ENCODE results near the gene HAPLN3.

HAPLN3 gene

GRCh38 chr15:88847144-88847543 lies 48.2 kb downstream of the HAPLN3 start:
- DNase-seq (ENCODE audit: low read depth), result no peak
- TF ChIP-seq CTCF (IDR thresholded peaks at IDR 0.05; ENCODE audit: control insufficient read depth, extremely low read depth, insufficient read depth), result no peak
- H3K4me3 ChIP-seq (ENCODE audit: low read depth, low read length), result no peak overlapping the region

- H3K4me3 ChIP-seq (ENCODE audit: low read depth, low read length), result no peak overlapping the region
- no peak for DNase-seq (ENCODE audit: low read depth)
- TF ChIP-seq CTCF (IDR thresholded peaks at IDR 0.05; ENCODE audit: control insufficient read depth, extremely low read depth, insufficient read depth), result no peak
Measured at GRCh38 chr15:88845616-88846015, 49.7 kb downstream of the HAPLN3 start.

- no peak for TF ChIP-seq CTCF (IDR thresholded peaks at IDR 0.05; ENCODE audit: control insufficient read depth, extremely low read depth, insufficient read depth)
- no peak for DNase-seq (ENCODE audit: low read depth)
- H3K4me3 ChIP-seq (ENCODE audit: low read depth, low read length), result no peak overlapping the region
Measured at GRCh38 chr15:88844749-88845386, 50.5 kb downstream of the HAPLN3 start.

GRCh38 chr15:88843334-88843733 lies 52.0 kb downstream of the HAPLN3 start:
- H3K4me3 ChIP-seq (ENCODE audit: low read depth, low read length), result no peak overlapping the region
- DNase-seq (ENCODE audit: low read depth), result no peak
- TF ChIP-seq CTCF (IDR thresholded peaks at IDR 0.05; ENCODE audit: control insufficient read depth, extremely low read depth, insufficient read depth), result no peak

- DNase-seq (ENCODE audit: low read depth), result no peak
Measured at GRCh38 chr15:88842156-88842555, 53.2 kb downstream of the HAPLN3 start.

GRCh38 chr15:88841236-88841635 lies 54.1 kb downstream of the HAPLN3 start:
- H3K4me3 ChIP-seq (ENCODE audit: low read depth, low read length), result no peak overlapping the region
- DNase-seq (ENCODE audit: low read depth), result no peak
- no peak for TF ChIP-seq CTCF (IDR thresholded peaks at IDR 0.05; ENCODE audit: control insufficient read depth, extremely low read depth, insufficient read depth)

More at GRCh38 chr15:88842156-88842555, 53.2 kb downstream of the HAPLN3 start:
- H3K4me3 ChIP-seq (ENCODE audit: low read depth, low read length), result no peak overlapping the region
- no peak for TF ChIP-seq CTCF (IDR thresholded peaks at IDR 0.05; ENCODE audit: control insufficient read depth, extremely low read depth, insufficient read depth)

GRCh38 chr15:88839961-88840360 lies 55.4 kb downstream of the HAPLN3 start:
- no peak for TF ChIP-seq CTCF (IDR thresholded peaks at IDR 0.05; ENCODE audit: control insufficient read depth, extremely low read depth, insufficient read depth)
- DNase-seq (ENCODE audit: low read depth), result no peak
- no peak overlapping the region for H3K4me3 ChIP-seq (ENCODE audit: low read depth, low read length)

Data from LNCaP clone FGC (cell line).